Measurements from ENCODE around the gene TFPI. TPM values are rescaled to one million over a fixed set of nuclear protein-coding genes. Genes with fewer than 3 reads are reported as not detected.

TFPI gene
- total RNA-seq, 1 experiment from 2014 or later: 65.7 TPM

GRCh38 chr2:187528042-187528441 is 26.2 kb downstream of the TFPI start:
- Histone ChIP-seq H4K20me1 (ENCODE audit: insufficient read depth) (no peaks in the 10 kb centered on the region), H3K79me2 (ENCODE audit: low read depth) (no peaks in the 10 kb centered on the region), H3F3A (ENCODE audit: insufficient read depth, low read depth) (no peaks in the 10 kb centered on the region), H3K27ac (no peak overlapping the region), H3K9me3 (ENCODE audit: insufficient read depth, low read depth) (no peaks in the 10 kb centered on the region), H2AFZ (no peak overlapping the region), H3K9me2 (ENCODE audit: insufficient read depth) (no peaks in the 10 kb centered on the region), H3K4me2 (no peak overlapping the region), H3K4me3 (no peak overlapping the region), H3K36me3 (ENCODE audit: low read depth) (no peaks in the 10 kb centered on the region), H3K27me3 (ENCODE audit: insufficient read depth, low read depth) (no peaks in the 10 kb centered on the region), H3K4me1 (replicated peaks; ENCODE audit: insufficient read depth) (no peaks in the 10 kb centered on the region)
- ChIA-PET POLR2A (ENCODE audit: unreplicated experiment) (no interaction called here), CTCF (no interaction called here)
- DNase-seq: no peak
- BruUV-seq (replicated peaks): no TSS peak
- intact Hi-C loops (cut with micrococcal nuclease; ENCODE audit: unreplicated experiment): no loop called here
- TF ChIP-seq CTCF (conservative IDR thresholded peaks at IDR 0.05) (no peak), EZH2 (IDR thresholded peaks at IDR 0.05; ENCODE audit: low read depth) (no peak)

GRCh38 chr2:187527262-187527661 is 27.0 kb downstream of the TFPI start:
- CTCF ChIA-PET: no interaction called here
- Histone ChIP-seq H3K4me3 (no peak overlapping the region), H3K4me1 (replicated peaks; ENCODE audit: insufficient read depth) (no peaks in the 10 kb centered on the region), H3K36me3 (ENCODE audit: low read depth) (no peaks in the 10 kb centered on the region), H3K79me2 (ENCODE audit: low read depth) (no peaks in the 10 kb centered on the region), H3K27ac (no peak overlapping the region), H2AFZ (no peak overlapping the region), H3K9me2 (ENCODE audit: insufficient read depth) (no peaks in the 10 kb centered on the region), H3K4me2 (no peak overlapping the region), H3K27me3 (ENCODE audit: insufficient read depth, low read depth) (no peaks in the 10 kb centered on the region), H4K20me1 (ENCODE audit: insufficient read depth) (no peaks in the 10 kb centered on the region), H3F3A (ENCODE audit: insufficient read depth, low read depth) (no peaks in the 10 kb centered on the region), H3K9me3 (ENCODE audit: insufficient read depth, low read depth) (no peaks in the 10 kb centered on the region)
- intact Hi-C loops (cut with micrococcal nuclease; ENCODE audit: unreplicated experiment): no loop called here
- POLR2A ChIA-PET (ENCODE audit: unreplicated experiment): no interaction called here
- TF ChIP-seq CTCF (conservative IDR thresholded peaks at IDR 0.05): no peak
- TF ChIP-seq EZH2 (IDR thresholded peaks at IDR 0.05; ENCODE audit: low read depth): no peak
- no peak for DNase-seq
- no TSS peak for BruUV-seq (replicated peaks)

GRCh38 chr2:187526792-187527191 is 27.4 kb downstream of the TFPI start:
- BruUV-seq (replicated peaks): no TSS peak
- CTCF ChIA-PET: no interaction called here
- no peaks in the 10 kb centered on the region for H3K79me2 ChIP-seq (ENCODE audit: low read depth)

More at GRCh38 chr2:187526792-187527191, 27.4 kb downstream of the TFPI start:
- no peaks in the 10 kb centered on the region for H3K9me3 ChIP-seq (ENCODE audit: insufficient read depth, low read depth)
- POLR2A ChIA-PET (ENCODE audit: unreplicated experiment): no interaction called here
- H3K36me3 ChIP-seq (ENCODE audit: low read depth): no peaks in the 10 kb centered on the region
- no peak for TF ChIP-seq EZH2 (IDR thresholded peaks at IDR 0.05; ENCODE audit: low read depth)
- TF ChIP-seq CTCF (conservative IDR thresholded peaks at IDR 0.05): no peak
- no peak overlapping the region for H3K4me2 ChIP-seq
- H3K27me3 ChIP-seq (ENCODE audit: insufficient read depth, low read depth): no peaks in the 10 kb centered on the region
- H3K4me3 ChIP-seq: no peak overlapping the region
- H3K27ac ChIP-seq: no peak overlapping the region
- no peaks in the 10 kb centered on the region for H3F3A ChIP-seq (ENCODE audit: insufficient read depth, low read depth)
- H3K9me2 ChIP-seq (ENCODE audit: insufficient read depth): no peaks in the 10 kb centered on the region
- H4K20me1 ChIP-seq (ENCODE audit: insufficient read depth): no peaks in the 10 kb centered on the region
- no peaks in the 10 kb centered on the region for H3K4me1 ChIP-seq (replicated peaks; ENCODE audit: insufficient read depth)
- intact Hi-C loops (cut with micrococcal nuclease; ENCODE audit: unreplicated experiment): no loop called here
- DNase-seq: no peak
- H2AFZ ChIP-seq: no peak overlapping the region

Measured in PC-9 (cell line).